ENCODE data around the gene LAG3. TPM values are rescaled to one million over a fixed set of nuclear protein-coding genes. Genes with fewer than 3 reads are reported as not detected.

Gene LAG3
- total RNA-seq, 1 experiment from 2014 or later = 0.58 TPM

DNA sequence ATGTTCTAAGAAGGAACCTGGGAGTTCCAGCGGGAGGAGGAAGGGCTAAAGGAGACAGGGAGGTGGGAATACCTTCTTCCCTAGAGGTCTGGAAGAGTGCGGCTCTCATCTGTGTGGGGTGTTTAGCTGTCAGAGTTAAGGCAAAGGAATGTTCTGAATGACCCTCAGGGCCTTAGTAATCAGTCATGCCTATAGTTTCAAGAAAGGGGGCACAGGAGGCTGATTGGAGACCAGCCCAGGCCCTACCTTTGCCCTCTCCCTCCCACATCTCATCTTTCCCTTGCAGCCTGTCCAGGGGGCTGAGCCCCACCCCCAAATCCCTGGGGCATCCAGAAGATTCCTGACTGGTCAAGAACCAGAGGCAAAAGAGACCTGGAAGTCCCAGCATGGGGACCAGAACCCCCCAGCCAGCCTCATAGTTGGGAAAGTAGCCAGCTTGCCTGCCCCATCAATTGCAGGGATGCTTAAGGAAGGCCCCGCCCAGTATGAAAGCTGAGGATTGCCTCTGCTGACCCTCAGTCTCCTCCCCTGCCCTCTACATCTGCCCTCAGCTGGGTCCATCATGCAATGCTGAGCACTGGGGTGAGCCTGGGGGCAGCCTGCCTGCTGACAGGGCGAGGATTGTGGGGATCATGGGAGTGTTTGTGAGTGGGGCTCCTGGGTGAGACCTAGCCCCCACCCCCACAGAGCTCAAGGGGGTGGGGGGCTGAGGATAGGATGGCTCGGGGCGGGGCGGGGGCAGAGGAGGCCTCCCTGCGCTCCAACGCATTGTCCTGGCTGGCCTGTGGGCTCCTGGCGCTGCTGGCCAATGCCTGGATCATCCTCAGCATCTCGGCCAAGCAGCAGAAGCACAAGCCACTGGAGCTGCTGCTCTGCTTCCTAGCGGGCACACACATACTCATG is 51.1 kb downstream of the LAG3 start:
- H3K4me3 Mint-ChIP-seq (ENCODE audit: unreplicated experiment) = no peak overlapping the region
- H3K27ac Mint-ChIP-seq (ENCODE audit: low read depth, unreplicated experiment) = no peak overlapping the region
- TF ChIP-seq, protein P1, sequence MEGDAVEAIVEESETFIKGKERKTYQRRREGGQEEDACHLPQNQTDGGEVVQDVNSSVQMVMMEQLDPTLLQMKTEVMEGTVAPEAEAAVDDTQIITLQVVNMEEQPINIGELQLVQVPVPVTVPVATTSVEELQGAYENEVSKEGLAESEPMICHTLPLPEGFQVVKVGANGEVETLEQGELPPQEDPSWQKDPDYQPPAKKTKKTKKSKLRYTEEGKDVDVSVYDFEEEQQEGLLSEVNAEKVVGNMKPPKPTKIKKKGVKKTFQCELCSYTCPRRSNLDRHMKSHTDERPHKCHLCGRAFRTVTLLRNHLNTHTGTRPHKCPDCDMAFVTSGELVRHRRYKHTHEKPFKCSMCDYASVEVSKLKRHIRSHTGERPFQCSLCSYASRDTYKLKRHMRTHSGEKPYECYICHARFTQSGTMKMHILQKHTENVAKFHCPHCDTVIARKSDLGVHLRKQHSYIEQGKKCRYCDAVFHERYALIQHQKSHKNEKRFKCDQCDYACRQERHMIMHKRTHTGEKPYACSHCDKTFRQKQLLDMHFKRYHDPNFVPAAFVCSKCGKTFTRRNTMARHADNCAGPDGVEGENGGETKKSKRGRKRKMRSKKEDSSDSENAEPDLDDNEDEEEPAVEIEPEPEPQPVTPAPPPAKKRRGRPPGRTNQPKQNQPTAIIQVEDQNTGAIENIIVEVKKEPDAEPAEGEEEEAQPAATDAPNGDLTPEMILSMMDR (IDR thresholded peaks at IDR 0.05; ENCODE audit: unreplicated experiment) = no peak
- POLR2A ChIA-PET = interaction anchor here (0.8 kb wide), 1 partner anchor 28 kb away, joined by 3 read pairs; the partner anchor contains the start of gene CDCA3
- H3K4me1 Mint-ChIP-seq (ENCODE audit: insufficient read depth, unreplicated experiment) = peaks cover 22% of the 10 kb centered on the region
- peaks cover 84% of the 10 kb centered on the region for H3K27me3 Mint-ChIP-seq (ENCODE audit: insufficient read depth, unreplicated experiment)
- no peak for DNase-seq (ENCODE audit: unreplicated experiment)
- H3K36me3 Mint-ChIP-seq (ENCODE audit: insufficient read depth, unreplicated experiment) = no peaks in the 10 kb centered on the region
- intact Hi-C loops (cut with micrococcal nuclease) = no loop called here
- H3K9me3 Mint-ChIP-seq (ENCODE audit: unreplicated experiment) = no peaks in the 10 kb centered on the region
- BruUV-seq (replicated peaks) = no TSS peak
- CTCF ChIA-PET = interaction anchor here (1.4 to 5.1 kb wide), 2 partner anchors 71 to 91 kb away, joined by 3 to 42 read pairs; partner anchors contain the start of gene MLF2

DNA sequence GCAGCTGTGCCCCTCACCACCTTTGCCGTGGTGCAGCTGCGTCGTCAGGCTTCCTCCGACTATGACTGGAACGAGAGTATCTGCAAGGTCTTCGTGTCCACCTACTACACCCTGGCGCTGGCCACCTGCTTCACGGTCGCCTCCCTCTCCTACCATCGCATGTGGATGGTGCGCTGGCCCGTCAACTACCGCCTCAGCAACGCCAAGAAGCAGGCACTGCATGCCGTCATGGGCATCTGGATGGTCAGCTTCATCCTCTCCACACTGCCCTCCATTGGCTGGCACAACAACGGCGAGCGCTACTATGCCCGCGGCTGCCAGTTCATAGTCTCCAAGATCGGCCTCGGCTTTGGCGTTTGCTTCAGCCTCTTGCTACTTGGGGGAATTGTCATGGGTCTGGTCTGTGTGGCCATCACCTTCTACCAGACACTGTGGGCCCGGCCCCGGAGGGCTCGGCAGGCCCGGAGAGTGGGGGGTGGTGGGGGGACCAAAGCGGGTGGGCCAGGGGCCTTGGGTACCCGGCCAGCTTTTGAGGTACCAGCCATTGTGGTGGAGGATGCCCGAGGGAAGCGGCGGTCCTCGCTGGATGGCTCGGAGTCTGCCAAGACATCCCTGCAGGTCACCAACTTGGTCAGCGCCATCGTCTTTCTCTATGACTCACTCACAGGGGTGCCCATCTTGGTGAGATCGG is 51.9 kb downstream of the LAG3 start:
- BruUV-seq (replicated peaks) = no TSS peak
- no peaks in the 10 kb centered on the region for H3K9me3 Mint-ChIP-seq (ENCODE audit: unreplicated experiment)
- intact Hi-C loops (cut with micrococcal nuclease) = no loop called here
- ChIA-PET POLR2A (interaction anchor here (0.6 to 1.0 kb wide), 3 partner anchors 11 to 88 kb away, joined by 3 to 4 read pairs (median 3); partner anchors contain the start of gene CDCA3), CTCF (interaction anchor here (0.9 to 5.1 kb wide), 16 partner anchors 9 to 155 kb away, joined by 3 to 42 read pairs (median 5); partner anchors contain the start of genes COPS7A and MLF2)
- peaks cover 92% of the 10 kb centered on the region for H3K27me3 Mint-ChIP-seq (ENCODE audit: insufficient read depth, unreplicated experiment)
- TF ChIP-seq, protein P1 (IDR thresholded peaks at IDR 0.05; ENCODE audit: unreplicated experiment) = no peak
- H3K4me1 Mint-ChIP-seq (ENCODE audit: insufficient read depth, unreplicated experiment) = peaks cover 27% of the 10 kb centered on the region
- DNase-seq (ENCODE audit: unreplicated experiment) = no peak
- no peaks in the 10 kb centered on the region for H3K36me3 Mint-ChIP-seq (ENCODE audit: insufficient read depth, unreplicated experiment)
- no peak overlapping the region for H3K4me3 Mint-ChIP-seq (ENCODE audit: unreplicated experiment)
- no peak overlapping the region for H3K27ac Mint-ChIP-seq (ENCODE audit: low read depth, unreplicated experiment)

GRCh38 chr12:6824901-6825381 is 52.6 kb downstream of the LAG3 start:
- H3K4me1 Mint-ChIP-seq (ENCODE audit: insufficient read depth, unreplicated experiment) = peaks cover 29% of the 10 kb centered on the region
- no TSS peak for BruUV-seq (replicated peaks)
- no peaks in the 10 kb centered on the region for H3K36me3 Mint-ChIP-seq (ENCODE audit: insufficient read depth, unreplicated experiment)
- DNase-seq (ENCODE audit: unreplicated experiment) = peak; percentile 26
- POLR2A ChIA-PET = interaction anchor here (0.6 to 1.0 kb wide), 2 partner anchors 27 to 89 kb away, joined by 3 read pairs; no protein-coding TSS in a partner anchor
- no peak overlapping the region for H3K27ac Mint-ChIP-seq (ENCODE audit: low read depth, unreplicated experiment)
- TF ChIP-seq, protein P1 (IDR thresholded peaks at IDR 0.05; ENCODE audit: unreplicated experiment) = no peak
- H3K4me3 Mint-ChIP-seq (ENCODE audit: unreplicated experiment) = no peak overlapping the region
- peaks cover 99% of the 10 kb centered on the region for H3K27me3 Mint-ChIP-seq (ENCODE audit: insufficient read depth, unreplicated experiment)
- intact Hi-C loops (cut with micrococcal nuclease) = loop anchor here (1.0 kb wide), 3 partner anchors 72 to 211 kb away; partner anchors contain the start of gene MLF2
- CTCF ChIA-PET = interaction anchor here (0.5 to 5.1 kb wide), 28 partner anchors 8 to 210 kb away, joined by 3 to 42 read pairs (median 4); partner anchors contain the start of genes COPS7A, LAG3, MLF2 and ZNF384
- no peaks in the 10 kb centered on the region for H3K9me3 Mint-ChIP-seq (ENCODE audit: unreplicated experiment)
